DMS114 treated with DMSO at 0.1 percent for 48 hours (cell line): Measurements from ENCODE around the gene PFKFB3.

Experiments used
- DNase-seq: peaks from one replicate; lab custom pipeline; 2025; ENCODE audit not compliant: unreplicated experiment; lab: John Stamatoyannopoulos, UW

Gene PFKFB3

DNA sequence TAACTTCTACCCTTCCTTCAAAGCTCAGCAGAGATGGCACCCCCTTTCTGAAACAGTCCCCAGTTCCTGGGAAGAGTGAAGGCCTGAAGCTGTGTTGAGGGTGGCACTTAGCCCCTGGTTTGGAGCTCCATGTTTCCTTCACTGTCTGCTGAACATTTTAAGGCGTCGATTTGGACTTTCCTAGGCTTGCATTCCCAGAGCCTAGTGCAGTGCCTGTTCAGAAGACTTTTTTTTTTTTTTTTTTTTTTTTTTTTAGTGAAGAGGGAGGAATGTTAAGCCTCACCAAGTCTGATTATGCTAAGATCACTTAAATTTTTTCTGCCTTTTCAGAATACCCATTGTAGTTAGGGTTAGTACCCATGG is 97.0 kb downstream of the PFKFB3 start:
- DNase-seq = no peak

GRCh38 chr10:6300106-6300783 is 97.5 kb downstream of the PFKFB3 start:
- DNase-seq = no peak

- DNase-seq = no peak
These were observed 98.2 kb downstream of the PFKFB3 start for GRCh38 chr10:6300784-6301460.

- DNase-seq = no peak
These were observed 98.8 kb downstream of the PFKFB3 start for GRCh38 chr10:6301488-6302075.
